Esophagus (tissue), 2 donors: Measurements from ENCODE around the gene ATP2B2. TPM values are rescaled to one million over a fixed set of nuclear protein-coding genes. Genes with fewer than 3 reads are reported as not detected.

Experiments used
- H3K27ac ChIP-seq, 2 donors: one replicate each; pipeline ENCODE4 v1.5.1; 2013; ENCODE audit warnings: low read depth in 2 of 2, mild to moderate bottlenecking in 2 of 2, inconsistent platforms in 1 of 2, low read length in 1 of 2, moderate library complexity in 1 of 2
- H3K27me3 ChIP-seq, 2 donors: one replicate each; pipeline ENCODE4 v1.6.1; 2013; ENCODE audit warnings: low read length in 2 of 2, control low read depth in 1 of 2, mild to moderate bottlenecking in 1 of 2; ENCODE audit not compliant: insufficient read depth in 2 of 2, control insufficient read depth in 1 of 2
- H3K36me3 ChIP-seq, 2 donors: one replicate each; pipeline ENCODE4 v1.6.1; 2013; ENCODE audit warnings: low read length in 1 of 2; ENCODE audit not compliant: control insufficient read depth in 2 of 2, insufficient read depth in 2 of 2
- H3K4me1 ChIP-seq, 2 donors: one replicate each; pipeline ENCODE4 v1.6.1; 2013; ENCODE audit warnings: low read length in 1 of 2; ENCODE audit not compliant: control insufficient read depth in 2 of 2, insufficient read depth in 2 of 2
- H3K4me3 ChIP-seq, 2 donors: one replicate each; pipeline ENCODE4 v1.5.1; 2013; ENCODE audit warnings: low read length in 2 of 2, mild to moderate bottlenecking in 2 of 2, low read depth in 1 of 2, moderate library complexity in 1 of 2
- H3K9me3 ChIP-seq, 2 donors: one replicate each; pipeline ENCODE4 v1.6.1; 2013; ENCODE audit warnings: mild to moderate bottlenecking in 2 of 2, low read depth in 1 of 2, low read length in 1 of 2, moderate library complexity in 1 of 2; ENCODE audit not compliant: control insufficient read depth in 2 of 2, insufficient read depth in 1 of 2
- WGBS, 2 donors: extraction: QIAGEN DNeasy Blood & Tissue Kit; methylation state at CpG; one replicate each; pipeline ENCODE4 v1.1.7; 2013; 5-methylcytosine and 5-hydroxymethylcytosine counted together
- polyA plus RNA-seq, 2 donors: library from polyadenylated mRNA; stranded (reverse); fragments of 200-250 nt; gene quantifications; one replicate each; pipeline ENCODE4 v1.2.3, GENCODE V29; 2013
- donor health status: healthy with polysubstance abuse.
- donor health status: Bipolar disorder and iron deficiency.

ATP2B2 gene
- polyA plus RNA-seq, 2 donors, result 0.06 to 0.08 TPM

DNA sequence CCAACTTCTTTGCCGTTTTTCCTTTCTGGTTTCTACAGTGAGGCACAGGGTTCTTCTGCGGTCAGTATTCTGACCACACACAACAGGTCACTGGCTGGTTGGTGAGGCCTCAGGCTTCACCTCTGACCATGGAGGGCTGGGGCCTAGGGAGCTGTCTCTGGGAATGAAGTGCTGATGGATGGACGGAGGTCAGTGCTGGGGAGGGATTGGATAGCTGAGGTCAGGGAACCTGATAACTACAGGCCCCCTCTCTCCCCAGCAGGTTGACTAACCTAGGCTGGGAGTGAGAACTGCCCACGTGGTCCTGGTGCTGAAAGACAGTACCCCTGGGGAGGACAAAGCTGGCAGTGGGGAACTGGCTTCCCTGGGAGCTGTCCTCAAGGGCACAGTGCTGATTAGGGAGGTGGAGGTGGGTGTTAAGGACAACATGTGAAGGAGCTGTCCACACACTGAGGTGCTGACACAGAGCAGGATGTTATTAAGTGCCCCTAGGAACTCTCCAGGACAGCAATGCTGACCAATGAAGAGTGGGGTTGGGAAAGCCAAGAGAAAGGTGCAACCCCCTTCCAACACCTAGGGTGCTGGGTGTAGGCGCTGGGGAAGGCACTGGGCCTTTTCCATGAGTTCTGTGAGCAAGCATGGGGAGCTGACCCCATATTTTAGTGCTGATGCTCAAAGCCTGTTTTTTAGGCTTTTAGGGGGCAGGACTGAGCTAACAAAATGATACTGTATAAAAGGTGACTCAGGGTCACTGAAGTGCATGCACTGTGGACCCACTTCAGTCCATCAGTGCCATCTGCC, 45.2 kb downstream of the ATP2B2 start:
- Histone ChIP-seq H3K9me3 (no peaks in the 10 kb centered on the region), H3K4me3 (no peak overlapping the region), H3K27ac (no peak overlapping the region), H3K4me1 (peaks cover 0 to 2% of the 10 kb centered on the region in 2 donors), H3K27me3 (no peaks in the 10 kb centered on the region), H3K36me3 (no peaks in the 10 kb centered on the region)
- WGBS, 2 donors, result 32 to 40% methylated on average over 5 of the region's 5 CpGs

DNA sequence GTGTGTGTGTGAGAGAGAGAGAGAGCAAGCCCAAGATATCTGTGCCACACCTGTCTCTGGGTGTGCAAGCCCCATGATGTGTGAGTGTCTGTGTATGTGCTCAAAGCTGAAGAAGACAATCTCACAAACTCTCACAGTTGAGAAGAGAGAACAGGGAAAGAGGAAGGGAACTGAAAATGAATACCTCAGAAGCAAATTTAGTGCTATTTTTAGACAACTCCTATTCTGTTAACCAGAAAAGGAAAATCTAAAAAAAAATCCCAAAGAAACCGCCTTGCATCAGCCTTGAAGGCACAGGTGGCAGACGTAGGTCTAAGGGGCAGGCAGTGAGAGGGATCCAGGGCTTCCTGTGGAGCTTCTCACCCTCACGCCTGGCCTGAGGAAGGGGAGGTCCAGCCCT, 47.8 kb downstream of the ATP2B2 start:
- 31 to 33% methylated on average over 3 of the region's 3 CpGs for WGBS, 2 donors

DNA sequence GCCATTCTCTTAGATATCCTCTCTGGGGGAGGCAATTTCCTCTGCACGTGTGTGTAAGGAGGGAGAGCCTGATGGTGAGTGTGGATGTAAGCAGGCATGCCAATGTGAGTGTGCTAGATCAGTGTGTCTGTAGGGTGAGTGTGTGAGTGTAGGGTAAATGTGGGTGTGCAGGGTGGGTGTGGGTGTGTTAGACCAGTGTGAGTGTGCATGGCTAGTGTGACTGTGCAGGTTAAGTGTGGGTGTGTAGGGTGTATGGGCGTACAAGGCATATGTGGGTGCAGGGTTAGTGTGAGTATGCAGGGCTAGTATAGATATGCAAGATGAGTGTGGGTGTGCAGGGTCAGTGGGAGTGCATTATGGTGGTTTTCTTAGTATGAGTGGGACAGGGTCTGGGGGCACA, 48.4 kb downstream of the ATP2B2 start:
- Histone ChIP-seq H3K36me3 (no peaks in the 10 kb centered on the region), H3K4me3 (no peak overlapping the region), H3K9me3 (no peaks in the 10 kb centered on the region), H3K27me3 (no peaks in the 10 kb centered on the region), H3K4me1 (peaks cover 0 to 2% of the 10 kb centered on the region in 2 donors), H3K27ac (no peak overlapping the region)
- WGBS, 2 donors, result 59 to 66% methylated on average over 2 of the region's 2 CpGs

More for the DNA sequence above, 47.8 kb downstream of the ATP2B2 start:
- H3K27me3 ChIP-seq, result no peaks in the 10 kb centered on the region
- H3K36me3 ChIP-seq, result no peaks in the 10 kb centered on the region
- H3K9me3 ChIP-seq, result no peaks in the 10 kb centered on the region
- peaks cover 0 to 2% of the 10 kb centered on the region in 2 donors for H3K4me1 ChIP-seq
- no peak overlapping the region for H3K4me3 ChIP-seq
- no peak overlapping the region for H3K27ac ChIP-seq

DNA sequence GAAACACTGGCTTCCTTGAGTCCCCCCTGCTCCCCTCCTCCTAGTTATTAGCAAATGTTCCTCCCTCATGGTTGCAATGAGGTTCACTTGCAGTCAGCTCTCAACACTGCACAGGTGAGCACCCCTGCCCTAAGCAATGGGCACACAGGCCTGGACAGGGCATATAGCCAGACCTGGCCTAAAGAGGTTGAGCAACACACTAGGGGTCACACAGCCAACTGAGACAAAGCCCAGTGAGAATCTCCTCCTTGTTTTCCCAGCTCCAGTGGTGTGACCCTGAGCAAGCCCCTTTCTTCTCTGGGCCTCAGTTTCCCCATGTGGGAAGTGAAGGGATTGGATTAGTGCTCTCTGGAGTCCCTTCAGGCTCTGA, 49.9 kb downstream of the ATP2B2 start:
- Histone ChIP-seq H3K4me3 (no peak overlapping the region), H3K36me3 (no peaks in the 10 kb centered on the region), H3K9me3 (peaks cover 0 to under 1% of the 10 kb centered on the region in 2 donors), H3K27me3 (no peaks in the 10 kb centered on the region), H3K27ac (no peak overlapping the region), H3K4me1 (peaks cover 0 to 2% of the 10 kb centered on the region in 2 donors)

DNA sequence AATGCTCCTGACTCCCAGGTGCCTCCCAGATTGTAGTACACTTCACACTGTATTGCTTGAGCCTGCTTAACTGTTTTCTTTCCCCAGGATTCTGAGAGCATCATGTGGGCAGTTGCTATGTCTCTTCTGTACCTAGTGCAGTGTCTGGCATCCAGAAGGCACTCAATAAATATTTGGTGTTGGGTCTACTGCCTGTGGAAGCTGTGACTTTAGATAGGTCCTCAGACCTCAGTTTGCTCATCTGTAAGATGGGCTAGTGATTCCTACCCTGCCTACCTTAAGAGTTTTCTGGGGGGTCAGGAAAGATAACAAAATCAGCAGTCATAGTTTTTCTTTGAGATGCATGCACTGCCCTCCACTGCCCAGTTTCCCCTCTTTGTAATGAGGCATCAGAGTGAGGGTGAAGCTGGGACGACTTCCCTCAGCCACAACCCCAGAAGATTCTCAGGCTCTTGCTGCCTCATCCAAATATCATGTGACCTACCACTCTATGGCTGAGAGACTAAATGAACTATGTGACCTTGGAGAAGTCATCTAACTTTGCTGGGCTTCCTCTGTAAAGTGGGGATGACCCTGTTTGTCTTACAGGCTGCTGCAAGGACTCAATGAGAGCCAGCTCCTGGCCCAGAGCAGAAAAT, 50.4 kb downstream of the ATP2B2 start:
- no peak overlapping the region for H3K27ac ChIP-seq
- 0% methylated on average over 1 of the region's 1 CpG for WGBS, 2 donors
- H3K4me3 ChIP-seq, result no peak overlapping the region
- H3K4me1 ChIP-seq, result peaks cover 0 to 2% of the 10 kb centered on the region in 2 donors
- H3K27me3 ChIP-seq, result no peaks in the 10 kb centered on the region
- H3K36me3 ChIP-seq, result no peaks in the 10 kb centered on the region
- H3K9me3 ChIP-seq, result peaks cover 0 to 3% of the 10 kb centered on the region in 2 donors

DNA sequence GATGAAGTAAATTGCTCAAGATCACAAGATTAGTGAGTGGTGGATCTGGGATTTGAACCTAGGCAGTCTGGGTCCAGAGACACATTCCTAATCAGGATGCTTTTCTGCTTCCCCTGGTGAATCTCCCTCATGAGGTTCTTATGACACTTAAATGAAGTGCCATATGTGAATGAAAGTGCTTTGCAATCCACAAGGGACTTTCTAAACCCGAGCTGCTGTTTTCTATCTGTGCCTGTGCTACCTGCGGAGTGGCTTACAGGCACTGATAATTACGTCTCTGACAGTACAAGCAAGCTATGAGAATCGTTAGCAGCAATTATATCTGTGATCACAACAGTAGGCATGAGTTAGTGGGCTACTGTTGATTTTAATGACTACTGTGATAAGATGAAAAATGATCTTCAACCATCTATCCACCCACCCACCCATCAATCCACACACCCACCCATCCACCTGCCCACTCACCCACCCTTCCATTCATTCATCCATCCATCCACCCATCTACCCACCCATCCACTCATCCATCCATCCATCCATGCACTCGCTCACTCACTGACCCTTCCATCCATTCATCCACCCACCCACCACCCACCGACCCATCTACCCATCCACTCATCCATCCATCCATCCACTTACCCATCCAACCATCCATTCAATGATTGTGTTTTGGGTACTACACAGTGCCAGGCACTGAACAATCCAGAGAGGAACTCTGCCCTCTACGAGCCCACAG, 51.8 kb downstream of the ATP2B2 start:
- Histone ChIP-seq H3K4me1 (peaks cover 0 to 2% of the 10 kb centered on the region in 2 donors), H3K27me3 (no peaks in the 10 kb centered on the region), H3K36me3 (no peaks in the 10 kb centered on the region), H3K9me3 (peaks cover 0 to 3% of the 10 kb centered on the region in 2 donors), H3K27ac (no peak overlapping the region), H3K4me3 (no peak overlapping the region)
- WGBS, 2 donors, result 61 to 62% methylated on average over 7 of the region's 7 CpGs

DNA sequence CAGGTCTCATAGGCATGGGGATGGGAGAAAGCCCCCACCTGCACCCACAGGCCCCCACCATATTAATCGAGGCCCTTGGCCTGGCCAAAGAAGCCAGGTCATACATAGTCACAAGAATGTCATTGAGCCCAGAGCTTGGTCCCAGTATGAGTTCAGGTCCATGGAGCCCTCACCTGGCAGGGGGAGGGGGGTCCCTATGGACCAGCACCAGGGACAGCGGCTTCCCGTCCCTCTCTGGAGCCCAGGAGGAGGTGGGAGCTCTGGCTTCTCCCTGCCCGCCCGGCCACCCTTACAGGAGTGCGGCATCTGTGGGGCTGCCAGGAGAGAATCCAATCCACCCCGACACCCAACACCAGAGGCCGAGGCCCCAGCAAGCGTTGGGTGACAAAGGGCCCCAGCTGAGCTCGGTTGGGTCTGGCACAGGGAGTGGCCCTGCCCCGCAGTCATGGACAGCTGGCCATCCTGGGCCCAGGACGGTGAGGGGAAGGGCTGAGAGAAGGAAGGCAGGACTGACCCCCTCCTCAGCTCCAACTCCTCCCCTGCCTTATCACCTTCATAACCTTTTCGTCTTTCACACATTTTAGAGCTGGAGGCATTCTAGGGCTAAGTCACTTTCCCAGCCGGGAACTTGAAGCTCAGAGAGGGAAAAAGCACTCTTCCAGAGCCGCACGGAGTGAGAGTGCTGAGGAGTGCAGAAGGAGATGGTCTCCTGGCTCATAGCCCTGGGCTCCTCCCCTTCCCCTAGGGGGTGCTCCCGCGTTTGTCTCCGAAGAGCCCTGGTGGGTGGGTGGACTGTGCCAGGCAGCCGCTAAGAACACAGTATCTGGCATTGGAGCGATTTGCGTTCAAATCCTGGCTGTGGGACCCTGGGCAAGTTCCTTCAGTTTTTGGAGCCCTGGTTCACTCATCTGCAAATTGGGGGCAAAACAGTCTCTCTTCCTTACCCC, 54.6 kb downstream of the ATP2B2 start:
- no peaks in the 10 kb centered on the region for H3K4me1 ChIP-seq
- no peaks in the 10 kb centered on the region for H3K27me3 ChIP-seq
- WGBS, 2 donors, result 55 to 56% methylated on average over 22 of the region's 22 CpGs
- no peaks in the 10 kb centered on the region for H3K36me3 ChIP-seq
- peaks cover 0 to 3% of the 10 kb centered on the region in 2 donors for H3K9me3 ChIP-seq
- no peak overlapping the region for H3K4me3 ChIP-seq
- no peak overlapping the region for H3K27ac ChIP-seq

DNA sequence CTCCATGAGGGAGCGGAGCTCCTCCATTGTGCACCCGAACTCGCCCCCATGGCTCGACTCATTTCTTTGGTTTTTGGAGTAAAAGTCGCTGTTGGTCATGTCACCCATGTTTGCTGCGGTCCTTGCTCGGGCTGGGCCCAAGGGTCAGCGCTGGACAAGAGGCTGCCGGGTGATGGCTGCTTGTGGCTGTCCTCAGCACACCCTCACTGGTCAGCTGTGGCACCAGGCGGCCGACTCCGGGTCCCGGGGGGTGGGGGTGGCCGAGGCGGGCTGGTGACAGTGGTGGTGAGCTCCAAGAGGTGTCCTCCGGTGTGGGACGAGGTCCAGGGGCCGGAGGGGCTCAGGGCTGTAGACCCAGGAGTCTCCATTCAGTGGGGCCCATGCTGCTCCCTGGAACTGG, 56.0 kb downstream of the ATP2B2 start:
- H3K4me1 ChIP-seq, result no peaks in the 10 kb centered on the region
- H3K27ac ChIP-seq, result no peak overlapping the region
- peaks cover 0 to 3% of the 10 kb centered on the region in 2 donors for H3K9me3 ChIP-seq
- H3K27me3 ChIP-seq, result no peaks in the 10 kb centered on the region
- WGBS, 2 donors, result 89 to 90% methylated on average over 18 of the region's 18 CpGs
- no peak overlapping the region for H3K4me3 ChIP-seq
- no peaks in the 10 kb centered on the region for H3K36me3 ChIP-seq

DNA sequence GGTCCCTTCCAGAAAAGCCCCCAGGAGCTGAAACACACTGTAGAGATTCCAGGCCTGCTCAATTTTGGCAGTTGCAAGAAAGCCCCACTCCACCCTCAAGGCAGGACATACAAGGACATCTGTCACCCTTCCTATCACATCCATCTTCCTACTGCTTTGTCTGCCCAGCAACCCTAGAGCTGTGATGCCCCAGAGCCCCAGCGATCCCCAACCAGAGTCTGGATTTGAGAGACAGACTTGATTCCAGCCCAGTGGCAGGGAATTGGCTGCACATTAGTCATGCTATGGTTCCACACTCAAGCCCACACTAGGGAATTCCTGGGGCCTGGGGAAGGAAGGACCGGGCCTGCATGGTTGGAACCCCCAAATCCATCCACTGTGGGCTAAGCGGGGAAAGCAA, 56.8 kb downstream of the ATP2B2 start:
- H3K27ac ChIP-seq, result no peak overlapping the region
- H3K9me3 ChIP-seq, result peaks cover 0 to 3% of the 10 kb centered on the region in 2 donors
- H3K4me3 ChIP-seq, result no peak overlapping the region
- H3K27me3 ChIP-seq, result no peaks in the 10 kb centered on the region
- no peaks in the 10 kb centered on the region for H3K4me1 ChIP-seq
- 88 to 89% methylated on average over 3 of the region's 3 CpGs for WGBS, 2 donors
- no peaks in the 10 kb centered on the region for H3K36me3 ChIP-seq
